CD4-positive, alpha-beta T cell treated with Interleukin-17A for 4 hours (primary cell): ENCODE results near the gene OTULIN.

Experiments
- DNase-seq: peaks from one replicate; pipeline ENCODE4 v3.0.0-alpha.2; 2020; ENCODE audit warnings: mixed read lengths

Gene OTULIN

GRCh38 chr5:14664270-14665100, at the start of gene OTULIN:
Gene OTULIN (plus strand): TSS chr5:14664718. CDS start chr5:14664826, 108 bp downstream.
- DNase-seq = peak; percentile 88

- no peak for DNase-seq
These were observed 49.2 kb upstream of the OTULIN start for GRCh38 chr5:14615365-14615764.

GRCh38 chr5:14617441-14617840, 47.1 kb upstream of the OTULIN start:
- DNase-seq = no peak

- no peak for DNase-seq
These were observed 37.2 kb upstream of the OTULIN start for GRCh38 chr5:14627270-14627669.

GRCh38 chr5:14628346-14628745, 36.2 kb upstream of the OTULIN start:
- DNase-seq = peak; percentile 70

GRCh38 chr5:14630671-14631070, 33.8 kb upstream of the OTULIN start:
- no peak for DNase-seq

GRCh38 chr5:14635656-14636055, 28.9 kb upstream of the OTULIN start:
- DNase-seq = no peak

GRCh38 chr5:14640765-14641164, 23.8 kb upstream of the OTULIN start:
- no peak for DNase-seq

- no peak for DNase-seq
These were observed 19.8 kb upstream of the OTULIN start for GRCh38 chr5:14644623-14645237.

- no peak for DNase-seq
These were observed 14.5 kb upstream of the OTULIN start for GRCh38 chr5:14650052-14650451.

- DNase-seq = no peak
These were observed 9.3 kb upstream of the OTULIN start for GRCh38 chr5:14655146-14655741.

GRCh38 chr5:14656898-14657297, 7.6 kb upstream of the OTULIN start:
- no peak for DNase-seq

GRCh38 chr5:14659821-14660607, 4.5 kb upstream of the OTULIN start:
- DNase-seq = no peak

GRCh38 chr5:14660833-14661232, 3.7 kb upstream of the OTULIN start:
- no peak for DNase-seq

GRCh38 chr5:14662721-14663260, 1.7 kb upstream of the OTULIN start:
- DNase-seq = no peak

- no peak for DNase-seq
These were observed 716 bp upstream of the OTULIN start for GRCh38 chr5:14663734-14664269.

- peak; percentile 28 for DNase-seq
These were observed 744 bp downstream of the OTULIN start for GRCh38 chr5:14665101-14665822.

GRCh38 chr5:14665949-14666348, 1.4 kb downstream of the OTULIN start:
- peak; percentile 64 for DNase-seq

GRCh38 chr5:14666357-14666756, 1.8 kb downstream of the OTULIN start:
- DNase-seq = no peak

GRCh38 chr5:14667290-14667689, 2.8 kb downstream of the OTULIN start:
- no peak for DNase-seq

- DNase-seq = no peak
These were observed 3.3 kb downstream of the OTULIN start for GRCh38 chr5:14667770-14668169.

- no peak for DNase-seq
These were observed 3.7 kb downstream of the OTULIN start for GRCh38 chr5:14668181-14668591.
